H9 (cell line): ENCODE measurements around the gene GCHFR. TPM values are rescaled to one million over a fixed set of nuclear protein-coding genes. Genes with fewer than 3 reads are reported as not detected.

Experiments
- DNase-seq: peaks from one replicate; pipeline ENCODE4 v3.0.0-alpha.2; 2017
- H2AFZ ChIP-seq: one replicate; pipeline ENCODE4 v1.6.1; 2013; ENCODE audit warnings: mild to moderate bottlenecking, low read length, control low read depth, moderate library complexity
- H2AK5ac ChIP-seq: 2 replicates; pipeline ENCODE4 v1.6.1; 2013; ENCODE audit warnings: low read length, control low read depth, mixed read lengths; ENCODE audit not compliant: insufficient read length
- H2BK120ac ChIP-seq: one replicate; pipeline ENCODE4 v1.6.1; 2013; ENCODE audit warnings: low read depth, mild to moderate bottlenecking, low read length, control low read depth, inconsistent platforms; ENCODE audit not compliant: poor library complexity, severe bottlenecking
- H2BK12ac ChIP-seq: 2 replicates; pipeline ENCODE4 v1.6.1; 2013; ENCODE audit warnings: low read length, control low read depth, mixed read lengths, low read depth; ENCODE audit not compliant: insufficient read length
- H2BK15ac ChIP-seq: 2 replicates; pipeline ENCODE4 v1.6.1; 2013; ENCODE audit warnings: low read depth, low read length, control low read depth
- H2BK20ac ChIP-seq: one replicate; pipeline ENCODE4 v1.6.1; 2013; ENCODE audit warnings: low read depth, mild to moderate bottlenecking, low read length, control low read depth, inconsistent platforms; ENCODE audit not compliant: poor library complexity, severe bottlenecking
- H2BK5ac ChIP-seq: 2 replicates; pipeline ENCODE4 v1.6.1; 2013; ENCODE audit warnings: low read length, control low read depth, mixed read lengths; ENCODE audit not compliant: insufficient read length
- H3K14ac ChIP-seq: 2 replicates; pipeline ENCODE4 v1.6.1; 2013; ENCODE audit warnings: low read length, control low read depth; ENCODE audit not compliant: insufficient read depth
- H3K18ac ChIP-seq: 2 replicates; pipeline ENCODE4 v1.6.1; 2013; ENCODE audit warnings: low read depth, mild to moderate bottlenecking, mixed read lengths, low read length, control low read depth; ENCODE audit not compliant: insufficient read length
- H3K23ac ChIP-seq: 2 replicates; pipeline ENCODE4 v1.6.1; 2013; ENCODE audit warnings: low read length, control low read depth, mixed read lengths, low read depth; ENCODE audit not compliant: insufficient read length
- H3K23me2 ChIP-seq: 2 replicates; pipeline ENCODE4 v1.6.1; 2013; ENCODE audit warnings: low read depth, mild to moderate bottlenecking, mixed read lengths, low read length, control low read depth; ENCODE audit not compliant: insufficient read length, poor library complexity, severe bottlenecking
- H3K27ac ChIP-seq: 2 replicates; pipeline ENCODE4 v1.5.1; 2013; ENCODE audit warnings: low read length, control low read depth, mixed read lengths, low read depth; ENCODE audit not compliant: insufficient read length
- H3K27me3 ChIP-seq: 2 replicates; pipeline ENCODE4 v1.6.1; 2013; ENCODE audit warnings: low read length, control low read depth, inconsistent platforms; ENCODE audit not compliant: insufficient read depth
- H3K4ac ChIP-seq: 2 replicates; pipeline ENCODE4 v1.6.1; 2013; ENCODE audit warnings: low read depth, mild to moderate bottlenecking, control low read depth, inconsistent platforms, low read length, moderate library complexity
- H3K4me1 ChIP-seq: 2 replicates; pipeline ENCODE4 v1.6.1; 2013; ENCODE audit warnings: low read length, control low read depth, inconsistent platforms; ENCODE audit not compliant: insufficient read depth
- H3K4me2 ChIP-seq: 2 replicates; pipeline ENCODE4 v1.6.1; 2013; ENCODE audit warnings: low read length, control low read depth, mixed read lengths; ENCODE audit not compliant: insufficient read length, insufficient read depth
- H3K56ac ChIP-seq: 2 replicates; pipeline ENCODE4 v1.6.1; 2013; ENCODE audit warnings: low read depth, mild to moderate bottlenecking, mixed read lengths, low read length, control low read depth; ENCODE audit not compliant: insufficient read length
- H3K79me1 ChIP-seq: 2 replicates; pipeline ENCODE4 v1.6.1; 2013; ENCODE audit warnings: low read depth, mild to moderate bottlenecking, moderate library complexity, low read length, control low read depth, inconsistent platforms; ENCODE audit not compliant: insufficient read depth, poor library complexity, severe bottlenecking
- H3K79me2 ChIP-seq: 2 replicates; pipeline ENCODE4 v1.6.1; 2013; ENCODE audit warnings: low read length, control low read depth, inconsistent platforms; ENCODE audit not compliant: insufficient read depth
- H3K9ac ChIP-seq: 2 replicates; pipeline ENCODE4 v1.6.1; 2013; ENCODE audit warnings: low read length, control low read depth, mixed read lengths; ENCODE audit not compliant: insufficient read length; ENCODE audit errors: extremely low read depth
- H3K9me3 ChIP-seq: one replicate; pipeline ENCODE4 v1.6.1; 2013; ENCODE audit warnings: low read depth, low read length, inconsistent platforms; ENCODE audit not compliant: control insufficient read depth
- H3T11ph ChIP-seq: one replicate; pipeline ENCODE4 v1.6.1; 2013; ENCODE audit warnings: mild to moderate bottlenecking, low read length, control low read depth, inconsistent platforms
- H4K20me1 ChIP-seq: one replicate; pipeline ENCODE4 v1.6.1; 2013; ENCODE audit not compliant: control insufficient read depth, insufficient read length, insufficient read depth
- H4K5ac ChIP-seq: 2 replicates; pipeline ENCODE4 v1.6.1; 2013; ENCODE audit warnings: low read depth, mild to moderate bottlenecking, mixed read lengths, low read length, control low read depth; ENCODE audit not compliant: insufficient read length
- H4K8ac ChIP-seq: replicated peaks from 2 replicates; pipeline ENCODE4 v1.6.1; 2013; ENCODE audit warnings: low read length, control low read depth, mixed read lengths, low read depth; ENCODE audit not compliant: insufficient read length
- H4K91ac ChIP-seq: 2 replicates; pipeline ENCODE4 v1.6.1; 2013; ENCODE audit warnings: low read depth, mild to moderate bottlenecking, moderate library complexity, mixed read lengths, low read length, control low read depth; ENCODE audit not compliant: insufficient read length
- H3K27ac Mint-ChIP-seq, 3 experiments: 2 replicates in 2 of 3; 3 replicates in 1 of 3; pipeline ENCODE4 v1.8.0; 2020 to 2021; ENCODE audit warnings: mixed read lengths in 3 of 3, mild to moderate bottlenecking in 1 of 3, moderate library complexity in 1 of 3
- H3K27me3 Mint-ChIP-seq: 2 replicates; pipeline ENCODE4 v1.8.0; 2021; ENCODE audit warnings: low read depth, mild to moderate bottlenecking, moderate library complexity, mixed read lengths
- H3K36me3 Mint-ChIP-seq, 3 experiments: 2 replicates in 2 of 3; 3 replicates in 1 of 3; pipeline ENCODE4 v1.8.0; 2020 to 2021; ENCODE audit warnings: low read depth in 3 of 3, mixed read lengths in 3 of 3; ENCODE audit not compliant: insufficient read depth in 1 of 3
- H3K4me1 Mint-ChIP-seq, 2 experiments: 2 replicates each; pipeline ENCODE4 v1.8.0; 2020; ENCODE audit warnings: mixed read lengths in 2 of 2
- H3K4me3 Mint-ChIP-seq, 2 experiments: 2 replicates in 1 of 2; 3 replicates in 1 of 2; pipeline ENCODE4 v1.8.0; 2020 to 2021; ENCODE audit warnings: mild to moderate bottlenecking in 2 of 2, mixed read lengths in 2 of 2, moderate library complexity in 1 of 2
- H3K9me3 Mint-ChIP-seq, 2 experiments: 2 replicates in 1 of 2; 3 replicates in 1 of 2; pipeline ENCODE4 v1.8.0; 2020; ENCODE audit warnings: mild to moderate bottlenecking in 2 of 2, mixed read lengths in 2 of 2, moderate library complexity in 1 of 2
- CTCF ChIP-seq: fragments of 200-600 bp; sonication (generic); conservative IDR thresholded peaks from 3 replicates; pipeline ENCODE4 v1.8.0; 2021; ENCODE audit warnings: antibody characterized with exemption, mild to moderate bottlenecking
- WGBS: extraction: QIAGEN DNeasy Blood & Tissue Kit; methylation state at CpG from one replicate; pipeline ENCODE4 v1.1.7; 2013; ENCODE audit warnings: missing lambda C conversion rate, low lambda C conversion rate, mixed read lengths; ENCODE audit not compliant: insufficient read length; ENCODE audit errors: extremely low coverage; 5-methylcytosine and 5-hydroxymethylcytosine counted together
- total RNA-seq: library from RNA; stranded (reverse); gene quantifications from 2 replicates; pipeline ENCODE4 v1.2.1, GENCODE V29; 2021

Gene GCHFR
- total RNA-seq, 1 experiment from 2014 or later, result 37.0 TPM

GRCh38 chr15:40754883-40755811 is 8.7 kb upstream of the GCHFR start, which contains the start of gene RMDN3:
RMDN3 (minus strand) TSS chr15:40755254; CDS start chr15:40754783, 471 bp downstream.
- no peaks in the 10 kb centered on the region for H3K27me3 ChIP-seq
- peak within 1 kb of the TSS; percentile 85 for H3K27ac ChIP-seq
- H3K18ac ChIP-seq, result peak within 1 kb of the TSS; percentile 98
- H3K9me3 ChIP-seq, result no peaks in the 10 kb centered on the region
- H3K4me2 ChIP-seq, result peak within 1 kb of the TSS; percentile 77
- H3K27me3 Mint-ChIP-seq, result no peaks in the 10 kb centered on the region
- H3K79me1 ChIP-seq, result no peaks in the 10 kb centered on the region
- peaks cover 4 to 15% (median 11%) of the 10 kb centered on the region in 3 experiments; a peak in 5 of 7 replicates for H3K36me3 Mint-ChIP-seq
- H4K8ac ChIP-seq, result no peak within 1 kb of the TSS
- peak; percentile 94 for DNase-seq
- no peaks in the 10 kb centered on the region for H4K20me1 ChIP-seq
- peak within 1 kb of the TSS; percentile 98 to 100 (median 100) for H3K27ac Mint-ChIP-seq
- no peak within 1 kb of the TSS for H2AFZ ChIP-seq
- peaks cover 8 to 18% of the 10 kb centered on the region in 2 experiments for H3K4me1 Mint-ChIP-seq
- no peak for TF ChIP-seq CTCF
- H4K91ac ChIP-seq, result no peak within 1 kb of the TSS
- H2BK20ac ChIP-seq, result no peak within 1 kb of the TSS
- no peak within 1 kb of the TSS for H3K56ac ChIP-seq
- no peak within 1 kb of the TSS for H3T11ph ChIP-seq
- peaks cover 3% of the 10 kb centered on the region for H3K23me2 ChIP-seq
- H3K4me1 ChIP-seq, result no peaks in the 10 kb centered on the region
- peak within 1 kb of the TSS; percentile 98 for H3K14ac ChIP-seq
- peak within 1 kb of the TSS; percentile 97 for H3K9ac ChIP-seq
- WGBS, result no CpG with 5 or more reads among the region's 66 CpGs
- no peak within 1 kb of the TSS for H3K4ac ChIP-seq
- no peak within 1 kb of the TSS for H2BK120ac ChIP-seq
- H2BK12ac ChIP-seq, result no peak within 1 kb of the TSS
- H2BK5ac ChIP-seq, result no peak within 1 kb of the TSS
- H2AK5ac ChIP-seq, result no peak within 1 kb of the TSS
- H4K5ac ChIP-seq, result peak within 1 kb of the TSS; percentile 72
- H3K23ac ChIP-seq, result no peak within 1 kb of the TSS
- no peak within 1 kb of the TSS for H2BK15ac ChIP-seq
- H3K9me3 Mint-ChIP-seq, result no peaks in the 10 kb centered on the region
- no peaks in the 10 kb centered on the region for H3K79me2 ChIP-seq
- H3K4me3 Mint-ChIP-seq, result peak within 1 kb of the TSS; percentile 94
